GM12891 (cell line): Measurements from ENCODE around the gene POLR2E.

Experiments used
- POLR2A ChIP-seq: IDR thresholded peaks from 2 replicates; pipeline ENCODE4 v1.6.1; 2011; ENCODE audit warnings: low read depth, low read length, control low read depth
- POLR2AphosphoS5 ChIP-seq: IDR thresholded peaks from 2 replicates; pipeline ENCODE4 v1.6.1; 2011; ENCODE audit warnings: low read depth, low read length, control low read depth
- POU2F2 ChIP-seq: IDR thresholded peaks from 2 replicates; pipeline ENCODE4 v1.6.1; 2011; ENCODE audit warnings: low read depth, mild to moderate bottlenecking, control low read depth, low read length, moderate library complexity
- TAF1 ChIP-seq: IDR thresholded peaks from 2 replicates; pipeline ENCODE4 v1.6.1; 2011; ENCODE audit warnings: low read depth, low read length, control low read depth

- no peak for TF ChIP-seq POLR2AphosphoS5
- TF ChIP-seq POLR2A, result no peak
- no peak for TF ChIP-seq POU2F2
- no peak for TF ChIP-seq TAF1
Measured at GRCh38 chr19:1129535-1129934, 34.4 kb upstream of the POLR2E start.
